ENCODE measurements around the gene PLEKHH2. TPM values are rescaled to one million over a fixed set of nuclear protein-coding genes. Genes with fewer than 3 reads are reported as not detected.
A peak's percentile ranks its signal among the peaks of the same experiment; 100 is the strongest.

The PLEKHH2 gene
- total RNA-seq, 2 donors from 2014 or later, result 5.6 to 10.4 TPM

DNA sequence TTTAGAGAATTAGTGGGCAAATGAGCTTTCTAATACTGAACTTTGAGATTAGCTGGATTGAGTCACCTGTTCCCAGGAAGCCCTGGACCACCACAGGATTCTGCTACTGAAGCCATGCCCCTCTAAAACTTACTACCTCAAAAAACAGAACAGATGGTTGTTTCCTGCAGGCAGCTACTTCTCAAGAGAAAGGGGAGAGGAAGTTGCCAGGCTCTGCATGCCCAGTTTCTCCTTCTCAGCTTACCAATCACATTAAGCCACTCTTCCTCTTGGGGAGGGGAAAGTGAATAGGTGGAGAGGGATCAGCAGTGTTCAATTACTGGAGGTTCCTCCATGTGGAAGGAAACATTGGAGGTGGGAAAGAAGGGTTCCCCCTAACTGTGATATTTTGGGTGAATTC, 64.1 kb downstream of the PLEKHH2 start:
- TF ChIP-seq POLR2A (IDR thresholded peaks at IDR 0.05), result no peak
- TF ChIP-seq, protein P1, sequence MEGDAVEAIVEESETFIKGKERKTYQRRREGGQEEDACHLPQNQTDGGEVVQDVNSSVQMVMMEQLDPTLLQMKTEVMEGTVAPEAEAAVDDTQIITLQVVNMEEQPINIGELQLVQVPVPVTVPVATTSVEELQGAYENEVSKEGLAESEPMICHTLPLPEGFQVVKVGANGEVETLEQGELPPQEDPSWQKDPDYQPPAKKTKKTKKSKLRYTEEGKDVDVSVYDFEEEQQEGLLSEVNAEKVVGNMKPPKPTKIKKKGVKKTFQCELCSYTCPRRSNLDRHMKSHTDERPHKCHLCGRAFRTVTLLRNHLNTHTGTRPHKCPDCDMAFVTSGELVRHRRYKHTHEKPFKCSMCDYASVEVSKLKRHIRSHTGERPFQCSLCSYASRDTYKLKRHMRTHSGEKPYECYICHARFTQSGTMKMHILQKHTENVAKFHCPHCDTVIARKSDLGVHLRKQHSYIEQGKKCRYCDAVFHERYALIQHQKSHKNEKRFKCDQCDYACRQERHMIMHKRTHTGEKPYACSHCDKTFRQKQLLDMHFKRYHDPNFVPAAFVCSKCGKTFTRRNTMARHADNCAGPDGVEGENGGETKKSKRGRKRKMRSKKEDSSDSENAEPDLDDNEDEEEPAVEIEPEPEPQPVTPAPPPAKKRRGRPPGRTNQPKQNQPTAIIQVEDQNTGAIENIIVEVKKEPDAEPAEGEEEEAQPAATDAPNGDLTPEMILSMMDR (IDR thresholded peaks at IDR 0.05), result no peak
- Histone ChIP-seq H3K9me3 (no peaks in the 10 kb centered on the region), H3K27me3 (no peaks in the 10 kb centered on the region), H3K4me1 (no peaks in the 10 kb centered on the region), H3K4me3 (no peak overlapping the region), H3K36me3 (replicated peaks in 1 of 2; ENCODE audit: insufficient read depth in 1 of 2, low read depth in 2 of 2) (no peaks in the 10 kb centered on the region), H3K27ac (no peak overlapping the region)
- ATAC-seq (no peak), DNase-seq (no peak)
- intact Hi-C loops (cut with DNase I), result no loop called here

GRCh38 chr2:43707255-43708015, 70.4 kb downstream of the PLEKHH2 start:
- Histone ChIP-seq H3K4me1 (no peaks in the 10 kb centered on the region), H3K27me3 (no peaks in the 10 kb centered on the region), H3K4me3 (no peak overlapping the region), H3K36me3 (replicated peaks in 1 of 2; ENCODE audit: insufficient read depth in 1 of 2, low read depth in 2 of 2) (no peaks in the 10 kb centered on the region), H3K27ac (no peak overlapping the region), H3K9me3 (no peaks in the 10 kb centered on the region)
- ATAC-seq (peak; percentile 35), DNase-seq (peak; percentile 17 to 48 (median 30))
- TF ChIP-seq, protein P1 (IDR thresholded peaks at IDR 0.05), result no peak
- no peak for TF ChIP-seq POLR2A (IDR thresholded peaks at IDR 0.05)
- intact Hi-C loops (cut with DNase I), result no loop called here
- 65 to 67% methylated on average over 7 of the region's 7 CpGs for WGBS, 2 donors

DNA sequence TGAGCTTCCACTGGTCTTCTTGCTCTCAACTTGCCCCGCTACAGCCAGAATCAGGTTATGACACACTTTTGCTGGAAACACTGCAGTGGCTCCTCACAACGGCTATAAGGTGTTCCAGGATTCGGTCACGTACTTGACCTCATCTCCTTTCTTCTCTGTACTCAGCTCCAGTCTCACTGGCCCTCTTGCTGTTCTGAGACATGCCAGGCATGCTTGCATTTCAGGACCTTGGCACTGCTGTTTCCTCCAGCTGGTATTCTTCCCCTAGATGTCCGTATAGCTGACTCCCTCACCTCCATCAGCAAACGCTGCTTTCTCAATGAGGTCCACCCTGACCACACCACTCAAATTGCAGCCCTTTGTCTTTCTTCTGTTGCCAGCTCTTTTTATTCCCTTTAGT, 71.1 kb downstream of the PLEKHH2 start:
- no peaks in the 10 kb centered on the region for H3K36me3 ChIP-seq (replicated peaks in 1 of 2; ENCODE audit: insufficient read depth in 1 of 2, low read depth in 2 of 2)
- TF ChIP-seq POLR2A (IDR thresholded peaks at IDR 0.05), result no peak
- TF ChIP-seq, protein P1 (IDR thresholded peaks at IDR 0.05), result no peak
- no peaks in the 10 kb centered on the region for H3K27me3 ChIP-seq
- intact Hi-C loops (cut with DNase I), result no loop called here
- ATAC-seq (no peak), DNase-seq (no peak)
- H3K4me3 ChIP-seq, result no peak overlapping the region
- no peaks in the 10 kb centered on the region for H3K9me3 ChIP-seq
- no peaks in the 10 kb centered on the region for H3K4me1 ChIP-seq
- WGBS, 2 donors, result 60 to 70% methylated on average over 6 of the region's 6 CpGs
- no peak overlapping the region for H3K27ac ChIP-seq

GRCh38 chr2:43708891-43709290, 71.8 kb downstream of the PLEKHH2 start:
- H3K27ac ChIP-seq, result no peak overlapping the region
- H3K4me1 ChIP-seq, result no peaks in the 10 kb centered on the region
- H3K9me3 ChIP-seq, result no peaks in the 10 kb centered on the region
- DNase-seq (no peak), ATAC-seq (no peak)
- TF ChIP-seq, protein P1 (IDR thresholded peaks at IDR 0.05), result no peak
- TF ChIP-seq POLR2A (IDR thresholded peaks at IDR 0.05), result no peak
- no peak overlapping the region for H3K4me3 ChIP-seq
- no peaks in the 10 kb centered on the region for H3K27me3 ChIP-seq
- no peaks in the 10 kb centered on the region for H3K36me3 ChIP-seq (replicated peaks in 1 of 2; ENCODE audit: insufficient read depth in 1 of 2, low read depth in 2 of 2)
- intact Hi-C loops (cut with DNase I), result no loop called here

DNA sequence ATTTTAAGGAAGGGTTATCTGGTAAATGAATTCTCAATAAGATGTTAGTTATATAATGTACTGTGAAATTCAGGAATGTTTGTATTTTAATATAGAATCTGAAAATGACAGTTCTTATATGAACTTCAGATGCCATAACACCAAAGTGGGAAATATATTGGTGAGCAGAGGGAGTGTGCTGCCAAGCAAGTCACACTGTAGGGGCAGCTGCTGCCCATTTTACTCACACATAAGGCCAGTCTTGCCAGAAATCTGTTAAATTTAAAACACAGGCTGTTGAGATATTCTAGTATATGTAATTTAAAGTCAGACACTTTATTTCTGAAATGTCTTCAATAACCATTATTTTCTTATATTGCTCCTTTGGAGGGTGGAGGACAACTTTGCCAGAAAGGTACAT, 73.8 kb downstream of the PLEKHH2 start:
- Histone ChIP-seq H3K27me3 (no peaks in the 10 kb centered on the region), H3K9me3 (no peaks in the 10 kb centered on the region), H3K4me3 (no peak overlapping the region), H3K4me1 (no peaks in the 10 kb centered on the region), H3K36me3 (replicated peaks in 1 of 2; ENCODE audit: insufficient read depth in 1 of 2, low read depth in 2 of 2) (no peaks in the 10 kb centered on the region), H3K27ac (no peak overlapping the region)
- DNase-seq (no peak), ATAC-seq (no peak)
- TF ChIP-seq POLR2A (IDR thresholded peaks at IDR 0.05), result no peak
- TF ChIP-seq, protein P1 (IDR thresholded peaks at IDR 0.05), result no peak
- intact Hi-C loops (cut with DNase I), result no loop called here

Data from body of pancreas (tissue), 4 donors.